Measurements from ENCODE around the gene NUDT19. TPM values are rescaled to one million over a fixed set of nuclear protein-coding genes. Genes with fewer than 3 reads are reported as not detected.

Gene NUDT19
- total RNA-seq, 1 donor from 2014 or later = 3.2 TPM

- no peak for DNase-seq
- no peak for TF ChIP-seq CTCF (IDR thresholded peaks at IDR 0.05; ENCODE audit: partially characterized antibody, unreplicated experiment)
- Mint-ChIP-seq H3K27ac (ENCODE audit: unreplicated experiment) (no peak overlapping the region), H3K9me3 (ENCODE audit: unreplicated experiment) (no peaks in the 10 kb centered on the region), H3K27me3 (ENCODE audit: unreplicated experiment) (no peaks in the 10 kb centered on the region), H3K36me3 (ENCODE audit: unreplicated experiment) (no peaks in the 10 kb centered on the region), H3K4me1 (ENCODE audit: low read depth, unreplicated experiment) (no peaks in the 10 kb centered on the region), H3K4me3 (ENCODE audit: unreplicated experiment) (no peak overlapping the region)
These were observed 33.5 kb upstream of the NUDT19 start for GRCh38 chr19:32658075-32658474.

GRCh38 chr19:32658527-32658926 is 33.1 kb upstream of the NUDT19 start:
- Mint-ChIP-seq H3K4me1 (ENCODE audit: low read depth, unreplicated experiment) (no peaks in the 10 kb centered on the region), H3K9me3 (ENCODE audit: unreplicated experiment) (no peaks in the 10 kb centered on the region), H3K36me3 (ENCODE audit: unreplicated experiment) (no peaks in the 10 kb centered on the region), H3K4me3 (ENCODE audit: unreplicated experiment) (no peak overlapping the region), H3K27me3 (ENCODE audit: unreplicated experiment) (no peaks in the 10 kb centered on the region), H3K27ac (ENCODE audit: unreplicated experiment) (no peak overlapping the region)
- no peak for DNase-seq
- TF ChIP-seq CTCF (IDR thresholded peaks at IDR 0.05; ENCODE audit: partially characterized antibody, unreplicated experiment) = no peak

GRCh38 chr19:32661318-32661717 is 30.3 kb upstream of the NUDT19 start:
- no peak for TF ChIP-seq CTCF (IDR thresholded peaks at IDR 0.05; ENCODE audit: partially characterized antibody, unreplicated experiment)
- DNase-seq = no peak
- Mint-ChIP-seq H3K4me3 (ENCODE audit: unreplicated experiment) (no peak overlapping the region), H3K4me1 (ENCODE audit: low read depth, unreplicated experiment) (no peaks in the 10 kb centered on the region), H3K27me3 (ENCODE audit: unreplicated experiment) (no peaks in the 10 kb centered on the region), H3K27ac (ENCODE audit: unreplicated experiment) (no peak overlapping the region), H3K9me3 (ENCODE audit: unreplicated experiment) (no peaks in the 10 kb centered on the region), H3K36me3 (ENCODE audit: unreplicated experiment) (no peaks in the 10 kb centered on the region)

GRCh38 chr19:32662186-32662585 is 29.4 kb upstream of the NUDT19 start:
- Mint-ChIP-seq H3K4me1 (ENCODE audit: low read depth, unreplicated experiment) (no peaks in the 10 kb centered on the region), H3K4me3 (ENCODE audit: unreplicated experiment) (no peak overlapping the region), H3K27me3 (ENCODE audit: unreplicated experiment) (no peaks in the 10 kb centered on the region), H3K27ac (ENCODE audit: unreplicated experiment) (no peak overlapping the region), H3K9me3 (ENCODE audit: unreplicated experiment) (no peaks in the 10 kb centered on the region), H3K36me3 (ENCODE audit: unreplicated experiment) (no peaks in the 10 kb centered on the region)
- TF ChIP-seq CTCF (IDR thresholded peaks at IDR 0.05; ENCODE audit: partially characterized antibody, unreplicated experiment) = no peak
- no peak for DNase-seq

GRCh38 chr19:32666084-32666483 is 25.5 kb upstream of the NUDT19 start:
- peaks cover 2% of the 10 kb centered on the region for H3K27me3 Mint-ChIP-seq (ENCODE audit: unreplicated experiment)

More at GRCh38 chr19:32666084-32666483, 25.5 kb upstream of the NUDT19 start:
- H3K4me1 Mint-ChIP-seq (ENCODE audit: low read depth, unreplicated experiment) = no peaks in the 10 kb centered on the region
- no peak for TF ChIP-seq CTCF (IDR thresholded peaks at IDR 0.05; ENCODE audit: partially characterized antibody, unreplicated experiment)
- no peaks in the 10 kb centered on the region for H3K36me3 Mint-ChIP-seq (ENCODE audit: unreplicated experiment)
- H3K27ac Mint-ChIP-seq (ENCODE audit: unreplicated experiment) = no peak overlapping the region
- no peak for DNase-seq
- H3K4me3 Mint-ChIP-seq (ENCODE audit: unreplicated experiment) = no peak overlapping the region
- no peaks in the 10 kb centered on the region for H3K9me3 Mint-ChIP-seq (ENCODE audit: unreplicated experiment)
